ENCODE results near the gene USP49. TPM values are rescaled to one million over a fixed set of nuclear protein-coding genes. Genes with fewer than 3 reads are reported as not detected.

Gene USP49
- total RNA-seq, 2 experiments from 2014 or later = 9.0 to 17.8 TPM

GRCh38 chr6:41937861-41938574, 42.8 kb upstream of the USP49 start:
- Histone ChIP-seq H3K79me2 (ENCODE audit: insufficient read depth, low read depth, low read length) (peaks cover 87% of the 10 kb centered on the region), H3K4me2 (ENCODE audit: low read length) (peak overlapping the region; percentile 93), H3K9me2 (ENCODE audit: insufficient read depth, low read length) (no peaks in the 10 kb centered on the region), H3K4me3 (ENCODE audit: low read depth, low read length, poor library complexity, severe bottlenecking) (peak overlapping the region; percentile 93), H3K9me3 (ENCODE audit: low read length) (no peaks in the 10 kb centered on the region), H4K20me1 (ENCODE audit: insufficient read depth, low read length) (peaks cover 35% of the 10 kb centered on the region), H2AFZ (ENCODE audit: low read length) (no peak overlapping the region), H3K4me1 (ENCODE audit: insufficient read depth, low read length, poor library complexity, severe bottlenecking) (peaks cover 77% of the 10 kb centered on the region), H3K36me3 (ENCODE audit: insufficient read depth, low read length) (peaks cover 84% of the 10 kb centered on the region), H3K27ac (ENCODE audit: low read depth, low read length, poor library complexity, severe bottlenecking) (peak overlapping the region; percentile 82)
- TF ChIP-seq, protein P1, sequence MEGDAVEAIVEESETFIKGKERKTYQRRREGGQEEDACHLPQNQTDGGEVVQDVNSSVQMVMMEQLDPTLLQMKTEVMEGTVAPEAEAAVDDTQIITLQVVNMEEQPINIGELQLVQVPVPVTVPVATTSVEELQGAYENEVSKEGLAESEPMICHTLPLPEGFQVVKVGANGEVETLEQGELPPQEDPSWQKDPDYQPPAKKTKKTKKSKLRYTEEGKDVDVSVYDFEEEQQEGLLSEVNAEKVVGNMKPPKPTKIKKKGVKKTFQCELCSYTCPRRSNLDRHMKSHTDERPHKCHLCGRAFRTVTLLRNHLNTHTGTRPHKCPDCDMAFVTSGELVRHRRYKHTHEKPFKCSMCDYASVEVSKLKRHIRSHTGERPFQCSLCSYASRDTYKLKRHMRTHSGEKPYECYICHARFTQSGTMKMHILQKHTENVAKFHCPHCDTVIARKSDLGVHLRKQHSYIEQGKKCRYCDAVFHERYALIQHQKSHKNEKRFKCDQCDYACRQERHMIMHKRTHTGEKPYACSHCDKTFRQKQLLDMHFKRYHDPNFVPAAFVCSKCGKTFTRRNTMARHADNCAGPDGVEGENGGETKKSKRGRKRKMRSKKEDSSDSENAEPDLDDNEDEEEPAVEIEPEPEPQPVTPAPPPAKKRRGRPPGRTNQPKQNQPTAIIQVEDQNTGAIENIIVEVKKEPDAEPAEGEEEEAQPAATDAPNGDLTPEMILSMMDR (conservative IDR thresholded peaks at IDR 0.05; ENCODE audit: low read length) = no peak
- no peak for TF ChIP-seq EZH2phosphoT487 (IDR thresholded peaks at IDR 0.05; ENCODE audit: borderline replicate concordance, low read depth, low read length)
- BruUV-seq (replicated peaks) = no TSS peak
- CTCF ChIA-PET (ENCODE audit: unreplicated experiment) = interaction anchor here (1.1 to 2.5 kb wide), 6 partner anchors 17 to 152 kb away, joined by 3 to 10 read pairs (median 5); partner anchors contain the start of genes BYSL and MED20
- DNase-seq (ENCODE audit: low spot score) = peak; percentile 40
- POLR2A ChIA-PET = interaction anchor here (1.0 to 3.2 kb wide), 10 partner anchors 9 to 112 kb away, joined by 3 to 19 read pairs (median 6); partner anchors contain the start of genes BYSL, MED20, TAF8 and USP49
- intact Hi-C loops (cut with micrococcal nuclease; ENCODE audit: unreplicated experiment) = loop anchor here (2.0 kb wide), 1 partner anchor 91 kb away; no protein-coding TSS in a partner anchor

GRCh38 chr6:41937472-41937860, 42.3 kb upstream of the USP49 start:
- no TSS peak for BruUV-seq (replicated peaks)
- Histone ChIP-seq H3K79me2 (ENCODE audit: insufficient read depth, low read depth, low read length) (peaks cover 82% of the 10 kb centered on the region), H3K9me2 (ENCODE audit: insufficient read depth, low read length) (no peaks in the 10 kb centered on the region), H3K4me2 (ENCODE audit: low read length) (peak overlapping the region; percentile 93), H4K20me1 (ENCODE audit: insufficient read depth, low read length) (peaks cover 35% of the 10 kb centered on the region), H3K4me1 (ENCODE audit: insufficient read depth, low read length, poor library complexity, severe bottlenecking) (peaks cover 71% of the 10 kb centered on the region), H3K27ac (ENCODE audit: low read depth, low read length, poor library complexity, severe bottlenecking) (peak overlapping the region; percentile 82), H3K36me3 (ENCODE audit: insufficient read depth, low read length) (peaks cover 90% of the 10 kb centered on the region), H2AFZ (ENCODE audit: low read length) (no peak overlapping the region), H3K9me3 (ENCODE audit: low read length) (no peaks in the 10 kb centered on the region), H3K4me3 (ENCODE audit: low read depth, low read length, poor library complexity, severe bottlenecking) (peak overlapping the region; percentile 93)
- no peak for TF ChIP-seq EZH2phosphoT487 (IDR thresholded peaks at IDR 0.05; ENCODE audit: borderline replicate concordance, low read depth, low read length)
- TF ChIP-seq, protein P1 (conservative IDR thresholded peaks at IDR 0.05; ENCODE audit: low read length) = no peak
- CTCF ChIA-PET (ENCODE audit: unreplicated experiment) = interaction anchor here (2.3 kb wide), 1 partner anchor 16 kb away, joined by 10 read pairs; the partner anchor contains the start of genes BYSL and MED20
- POLR2A ChIA-PET = interaction anchor here (0.6 to 3.2 kb wide), 6 partner anchors 16 to 103 kb away, joined by 3 to 15 read pairs (median 4); partner anchors contain the start of genes BYSL and MED20
- intact Hi-C loops (cut with micrococcal nuclease; ENCODE audit: unreplicated experiment) = loop anchor here (2.0 kb wide), 1 partner anchor 91 kb away; no protein-coding TSS in a partner anchor
- no peak for DNase-seq (ENCODE audit: low spot score)

Measured in OCI-LY7 (cell line).